ENCODE data around the gene MAP7D2. TPM values are rescaled to one million over a fixed set of nuclear protein-coding genes. Genes with fewer than 3 reads are reported as not detected.

Gene MAP7D2
- total RNA-seq, 1 donor: not detected

DNA sequence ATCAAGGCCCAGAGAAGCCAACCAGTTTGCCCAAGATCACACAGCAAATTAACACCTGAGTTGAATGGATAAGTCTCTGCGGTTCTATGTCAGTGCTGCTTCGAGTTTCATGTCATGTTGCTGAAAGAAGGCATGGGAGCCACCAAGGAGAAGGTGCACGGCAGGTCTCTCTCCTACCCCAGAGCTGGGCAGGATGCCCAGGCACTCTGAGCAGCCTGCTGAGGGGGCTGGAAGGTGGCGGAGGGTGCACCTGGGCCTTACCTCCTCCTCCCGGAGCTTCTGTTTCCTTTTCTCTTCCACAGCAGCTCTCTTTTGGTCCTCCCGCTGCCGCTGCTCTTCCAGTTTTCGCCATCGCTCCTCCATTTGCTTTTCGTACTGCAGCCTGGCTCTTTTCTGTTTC lies 53.6 kb downstream of the MAP7D2 start:
- DNase-seq (ENCODE audit: low read depth): no peak
- TF ChIP-seq CTCF (IDR thresholded peaks at IDR 0.05; ENCODE audit: insufficient read depth, low read depth, low read length): no peak
- H3K4me3 ChIP-seq (ENCODE audit: low read depth, low read length): no peak overlapping the region

DNA sequence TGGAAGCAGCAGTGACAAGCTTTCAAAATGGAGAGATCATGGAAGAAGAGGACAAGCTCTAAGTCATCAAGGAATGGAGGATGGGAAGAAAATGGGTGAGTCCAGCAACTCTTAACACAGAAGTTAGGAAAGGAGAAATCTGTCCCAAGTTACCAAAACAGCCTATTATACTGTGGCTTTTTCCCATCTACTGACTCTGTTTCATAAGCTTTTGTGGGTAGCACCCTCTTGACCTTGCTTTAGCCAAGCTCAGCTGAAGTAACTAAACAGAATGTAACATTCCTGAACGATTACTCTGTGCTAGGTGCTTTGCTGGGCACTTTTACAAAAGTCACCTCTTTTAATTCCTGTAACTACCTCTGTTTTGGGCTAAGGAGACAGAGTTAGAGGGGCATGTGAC lies 54.9 kb downstream of the MAP7D2 start:
- no peak for TF ChIP-seq CTCF (IDR thresholded peaks at IDR 0.05; ENCODE audit: insufficient read depth, low read depth, low read length)
- DNase-seq (ENCODE audit: low read depth): peak; percentile 57
- H3K4me3 ChIP-seq (ENCODE audit: low read depth, low read length): no peak overlapping the region

DNA sequence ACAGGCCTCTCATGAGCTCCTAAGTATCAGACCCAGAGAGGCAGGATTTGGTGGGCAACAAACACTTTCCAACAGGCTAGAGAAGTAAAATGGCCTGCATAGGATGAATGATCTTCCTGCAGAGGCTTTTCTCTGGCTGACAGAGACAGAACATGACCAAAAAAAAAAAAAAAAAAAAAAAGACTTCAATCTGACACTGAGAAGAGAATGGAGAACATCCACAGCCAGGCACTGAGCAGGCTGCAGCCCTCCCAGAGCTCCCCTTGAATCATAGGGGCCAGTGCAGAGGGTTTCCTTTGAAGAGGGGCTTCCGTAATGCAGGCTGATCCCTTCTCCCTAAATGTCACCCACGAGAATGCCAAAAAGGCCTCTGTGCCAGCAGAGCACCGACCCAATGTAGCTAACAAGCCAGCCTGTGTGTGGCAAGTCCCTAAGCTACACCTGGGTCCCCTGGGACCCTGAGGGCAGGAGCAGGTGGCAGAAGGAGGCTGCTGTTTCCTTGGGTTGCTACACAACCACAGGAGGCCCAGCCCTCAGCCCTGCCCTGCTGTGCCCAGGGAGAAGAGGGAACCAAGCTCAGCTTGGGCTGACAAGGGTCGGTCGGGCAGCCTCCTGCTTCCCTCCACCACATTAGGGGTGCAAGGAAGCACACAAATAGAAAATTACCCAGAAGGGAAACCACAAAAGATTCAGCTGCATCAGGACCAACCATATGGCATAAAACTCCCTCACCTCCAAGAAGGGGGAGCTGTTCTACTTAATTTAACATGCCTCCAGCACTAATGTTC lies 55.6 kb downstream of the MAP7D2 start:
- DNase-seq (ENCODE audit: low read depth): no peak
- no peak overlapping the region for H3K4me3 ChIP-seq (ENCODE audit: low read depth, low read length)
- TF ChIP-seq CTCF (IDR thresholded peaks at IDR 0.05; ENCODE audit: insufficient read depth, low read depth, low read length): no peak

DNA sequence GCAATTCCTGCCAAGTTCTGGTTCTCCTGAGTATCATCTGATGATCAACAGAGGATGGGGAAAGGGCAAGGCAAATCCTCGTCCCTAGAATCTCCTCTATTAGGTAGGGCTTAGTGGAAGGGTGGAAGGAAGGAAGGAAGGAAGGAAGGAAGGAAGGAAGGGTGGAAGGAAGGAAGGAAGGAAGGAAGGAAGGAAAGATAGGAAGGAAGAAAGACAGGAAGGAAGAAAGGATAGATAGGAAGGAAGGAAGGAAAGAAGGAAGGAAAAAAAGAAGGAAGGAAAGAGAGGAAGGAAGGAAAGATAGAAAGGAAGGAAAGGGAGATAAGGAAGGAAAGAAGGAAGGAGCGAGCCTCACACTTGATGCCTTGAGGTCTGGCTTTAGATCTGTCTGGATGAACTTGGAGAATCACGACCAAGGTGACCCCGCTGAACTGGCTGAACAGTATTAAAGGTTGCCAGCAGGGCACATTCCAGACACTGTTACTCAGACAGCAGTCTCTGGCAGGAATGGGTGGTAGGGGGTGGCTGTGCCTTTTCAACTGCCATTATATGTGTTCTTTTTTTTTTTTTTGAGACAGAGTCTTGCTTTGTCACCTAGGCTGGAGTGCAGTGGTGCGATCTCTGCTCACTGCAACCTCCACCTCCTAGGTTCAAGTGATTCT lies 57.1 kb downstream of the MAP7D2 start:
- TF ChIP-seq CTCF (IDR thresholded peaks at IDR 0.05; ENCODE audit: insufficient read depth, low read depth, low read length): no peak
- peak; percentile 1 for DNase-seq (ENCODE audit: low read depth)
- no peak overlapping the region for H3K4me3 ChIP-seq (ENCODE audit: low read depth, low read length)

- no peak for DNase-seq (ENCODE audit: low read depth)
- TF ChIP-seq CTCF (IDR thresholded peaks at IDR 0.05; ENCODE audit: insufficient read depth, low read depth, low read length): no peak
- H3K4me3 ChIP-seq (ENCODE audit: low read depth, low read length): no peak overlapping the region
These were observed 59.2 kb downstream of the MAP7D2 start for GRCh38 chrX:20057479-20057878.

DNA sequence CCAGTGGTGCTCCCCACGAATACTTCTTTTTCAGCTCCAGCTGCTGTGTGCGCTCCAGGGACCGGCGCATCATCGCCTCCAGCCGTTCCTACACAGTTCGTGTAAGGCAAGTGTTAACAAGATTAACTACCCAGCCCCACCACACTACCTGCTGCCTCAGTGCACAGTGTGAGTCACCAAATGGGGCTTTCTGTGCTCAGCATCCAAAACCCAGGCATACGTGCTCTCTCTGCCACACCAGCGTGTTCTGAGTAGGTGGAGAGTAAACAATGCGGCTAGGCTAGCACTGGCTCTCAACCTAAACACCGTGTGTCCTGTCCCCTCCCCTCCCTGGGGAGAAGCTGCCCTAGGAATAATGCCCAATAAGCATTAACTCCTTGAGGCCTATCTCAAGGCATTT lies 60.0 kb downstream of the MAP7D2 start:
- TF ChIP-seq CTCF (IDR thresholded peaks at IDR 0.05; ENCODE audit: insufficient read depth, low read depth, low read length): no peak
- DNase-seq (ENCODE audit: low read depth): no peak
- H3K4me3 ChIP-seq (ENCODE audit: low read depth, low read length): no peak overlapping the region
